H1 (cell line): ENCODE measurements around the gene FAT1. TPM values are rescaled to one million over a fixed set of nuclear protein-coding genes. Genes with fewer than 3 reads are reported as not detected.
A peak's percentile ranks its signal among the peaks of the same experiment; 100 is the strongest.

ENCODE experiments used
- CTCF ChIA-PET: fragments of 300-600 bp; sonication (Branson Sonifier 250); formaldehyde crosslinking; loops from one replicate; lab custom pipeline; 2021; ENCODE audit not compliant: partially characterized antibody; lab: Charles Lee
- POLR2A ChIA-PET: fragments of 300-600 bp; sonication (Branson Sonifier 250); formaldehyde crosslinking; loops from one replicate; lab custom pipeline; 2021; ENCODE audit warnings: inconsistent platforms; ENCODE audit not compliant: partially characterized antibody; lab: Charles Lee
- DNase-seq, 2 experiments: peaks; one replicate each; pipeline versions ENCODE4 v3.0.0 to v3.0.0-alpha.2; 2010 to 2022; ENCODE audit warnings: low spot score in 2 of 2, low read depth in 1 of 2, mixed read lengths in 1 of 2
- FAIRE-seq: peaks from 2 replicates; lab custom pipeline; 2011; peaks lifted over from hg19 to GRCh38; lab: Jason Lieb, UNC
- H2AFZ ChIP-seq: 2 replicates; pipeline ENCODE4 v1.8.1; 2012; ENCODE audit warnings: low read length, inconsistent platforms
- H2AK5ac ChIP-seq: 2 replicates; pipeline ENCODE4 v1.6.1; 2013; ENCODE audit warnings: low read depth, low read length
- H2BK120ac ChIP-seq: replicated peaks from 2 replicates; pipeline ENCODE3; 2013; ENCODE audit warnings: low read depth, low read length, inconsistent platforms
- H2BK12ac ChIP-seq: 2 replicates; pipeline ENCODE4 v1.6.1; 2013; ENCODE audit warnings: low read depth, low read length
- H2BK15ac ChIP-seq: 2 replicates; pipeline ENCODE4 v1.6.1; 2013; ENCODE audit warnings: low read length
- H2BK20ac ChIP-seq: 2 replicates; pipeline ENCODE4 v1.6.1; 2013; ENCODE audit warnings: low read length
- H2BK5ac ChIP-seq: 2 replicates; pipeline ENCODE4 v1.6.1; 2013; ENCODE audit warnings: low read depth, low read length
- H3K14ac ChIP-seq: 2 replicates; pipeline ENCODE4 v1.6.1; 2013; ENCODE audit warnings: inconsistent platforms; ENCODE audit not compliant: insufficient read length
- H3K18ac ChIP-seq: 2 replicates; pipeline ENCODE4 v1.6.1; 2013; ENCODE audit warnings: low read length; ENCODE audit errors: extremely low read depth
- H3K23ac ChIP-seq: 2 replicates; pipeline ENCODE4 v1.6.1; 2013; ENCODE audit warnings: inconsistent platforms; ENCODE audit not compliant: insufficient read length
- H3K23me2 ChIP-seq: 2 replicates; pipeline ENCODE4 v1.6.1; 2013; ENCODE audit warnings: low read depth, low read length
- H3K27ac ChIP-seq: 2 replicates; pipeline ENCODE4 v1.6.1; 2011; ENCODE audit warnings: low read depth, low read length, inconsistent platforms
- H3K27me3 ChIP-seq, 4 experiments: replicated peaks in 1 of 4; 1 replicate in 1 of 4; 2 replicates in 3 of 4; pipeline versions ENCODE4 v1.6.1 to v1.8.1; 2011 to 2013; ENCODE audit warnings: low read length in 3 of 4, mild to moderate bottlenecking in 3 of 4, inconsistent platforms in 2 of 4, mixed read lengths in 2 of 4, moderate library complexity in 1 of 4; ENCODE audit not compliant: control insufficient read depth in 3 of 4, insufficient read depth in 3 of 4; ENCODE audit errors: extremely low read depth in 1 of 4
- H3K36me3 ChIP-seq, 4 experiments: 2 replicates each; pipeline versions ENCODE4 v1.6.1 to v1.8.1; 2011 to 2013; ENCODE audit warnings: mild to moderate bottlenecking in 4 of 4, low read length in 3 of 4, moderate library complexity in 2 of 4, control low read depth in 1 of 4, inconsistent platforms in 1 of 4; ENCODE audit not compliant: insufficient read depth in 4 of 4, control insufficient read depth in 2 of 4
- H3K4ac ChIP-seq: replicated peaks from 2 replicates; pipeline ENCODE3; 2013; ENCODE audit warnings: low read length, low read depth, mixed read lengths, inconsistent platforms; ENCODE audit not compliant: insufficient read length
- H3K4me1 ChIP-seq, 4 experiments: replicated peaks in 1 of 4; 1 replicate in 1 of 4; 2 replicates in 3 of 4; pipeline versions ENCODE4 v1.6.1 to v1.8.1; 2011 to 2013; ENCODE audit warnings: low read length in 3 of 4, inconsistent platforms in 2 of 4, mixed read lengths in 1 of 4; ENCODE audit not compliant: insufficient read depth in 4 of 4, control insufficient read depth in 3 of 4
- H3K4me2 ChIP-seq, 2 experiments: 2 replicates each; pipeline versions ENCODE4 v1.6.1 to v1.8.1; 2011 to 2013; ENCODE audit warnings: low read depth in 2 of 2, low read length in 2 of 2, control low read depth in 1 of 2, inconsistent platforms in 1 of 2, mild to moderate bottlenecking in 1 of 2; ENCODE audit not compliant: insufficient read depth in 1 of 2
- H3K4me3 ChIP-seq, 4 experiments: fragments of 200-600, 300-600 bp in 1 of 4; sonication (generic), shearing (Covaris generic), sonication (Bioruptor Twin) in 1 of 4; 2 replicates each; pipeline versions ENCODE4 v1.5.1 to v1.8.1; 2011 to 2016; ENCODE audit warnings: low read length in 4 of 4, low read depth in 3 of 4, control low read depth in 2 of 4, inconsistent platforms in 2 of 4, mild to moderate bottlenecking in 2 of 4, mixed read lengths in 1 of 4, moderate library complexity in 1 of 4; ENCODE audit not compliant: insufficient read depth in 2 of 4; ENCODE audit errors: extremely low read depth in 1 of 4
- H3K56ac ChIP-seq: replicated peaks from 2 replicates; pipeline ENCODE3; 2013; ENCODE audit warnings: low read depth, mild to moderate bottlenecking, mixed read lengths, low read length, inconsistent platforms; ENCODE audit not compliant: insufficient read length
- H3K79me1 ChIP-seq: 2 replicates; pipeline ENCODE4 v1.6.1; 2013; ENCODE audit warnings: low read depth, low read length, control low read depth
- H3K79me2 ChIP-seq, 2 experiments: 2 replicates each; pipeline versions ENCODE4 v1.6.1 to v1.8.1; 2012 to 2013; ENCODE audit warnings: low read length in 2 of 2, mild to moderate bottlenecking in 2 of 2, inconsistent platforms in 1 of 2; ENCODE audit not compliant: insufficient read depth in 2 of 2, control insufficient read depth in 1 of 2
- H3K9ac ChIP-seq, 4 experiments: replicated peaks in 1 of 4; 1 replicate in 1 of 4; 2 replicates in 3 of 4; pipeline versions ENCODE4 v1.6.1 to v1.8.1; 2011 to 2013; ENCODE audit warnings: low read depth in 3 of 4, low read length in 3 of 4, control low read depth in 2 of 4, mild to moderate bottlenecking in 2 of 4, moderate library complexity in 2 of 4, inconsistent platforms in 1 of 4; ENCODE audit errors: extremely low read depth in 1 of 4
- H3K9me3 ChIP-seq, 2 experiments: 2 replicates each; pipeline versions ENCODE4 v1.6.1 to v1.8.1; 2012 to 2013; ENCODE audit warnings: mild to moderate bottlenecking in 2 of 2, moderate library complexity in 2 of 2, control low read depth in 1 of 2, inconsistent platforms in 1 of 2, low read depth in 1 of 2, low read length in 1 of 2, mixed read lengths in 1 of 2; ENCODE audit not compliant: insufficient read depth in 2 of 2
- H4K20me1 ChIP-seq, 2 experiments: replicated peaks in 1 of 2; 2 replicates each; pipeline versions ENCODE3 to v1.8.1; 2011 to 2013; ENCODE audit warnings: inconsistent platforms in 2 of 2, low read length in 2 of 2, mild to moderate bottlenecking in 1 of 2; ENCODE audit not compliant: insufficient read depth in 2 of 2, control insufficient read depth in 1 of 2
- H4K5ac ChIP-seq: 2 replicates; pipeline ENCODE4 v1.6.1; 2013; ENCODE audit warnings: low read length, low read depth, mixed read lengths, inconsistent platforms; ENCODE audit not compliant: insufficient read length
- H4K8ac ChIP-seq: 2 replicates; pipeline ENCODE4 v1.8.0; 2013; ENCODE audit warnings: mild to moderate bottlenecking, moderate library complexity, low read length, inconsistent platforms; ENCODE audit not compliant: insufficient read depth; ENCODE audit errors: extremely low read depth
- H4K91ac ChIP-seq: replicated peaks from 2 replicates; pipeline ENCODE3; 2013; ENCODE audit warnings: low read length, mixed read lengths, inconsistent platforms; ENCODE audit not compliant: insufficient read length
- BCL11A ChIP-seq, 2 experiments: IDR thresholded peaks; one replicate each; pipeline ENCODE4 v1.6.1; 2011; ENCODE audit warnings: low read depth in 2 of 2, low read length in 2 of 2, mild to moderate bottlenecking in 2 of 2
- EZH2 ChIP-seq: fragments of 200-600 bp; sonication (generic); IDR thresholded peaks from 2 replicates; pipeline ENCODE4 v1.7.1; 2012; ENCODE audit warnings: low read depth, mild to moderate bottlenecking, moderate library complexity, low read length, inconsistent platforms; ENCODE audit not compliant: severe bottlenecking
- MAFK ChIP-seq: IDR thresholded peaks from 2 replicates; pipeline ENCODE4 v1.6.1; 2012; ENCODE audit warnings: low read depth, mild to moderate bottlenecking, improper control_type of control experiment, low read length
- RAD21 ChIP-seq, 2 experiments: IDR thresholded peaks in 1 of 2; conservative IDR thresholded peaks in 1 of 2; 2 replicates each; pipeline ENCODE4 v1.6.1; 2011; ENCODE audit warnings: low read depth in 2 of 2, low read length in 2 of 2, improper control_type of control experiment in 1 of 2, inconsistent platforms in 1 of 2, mild to moderate bottlenecking in 1 of 2, moderate library complexity in 1 of 2
- RBBP5 ChIP-seq: IDR thresholded peaks from 2 replicates; pipeline ENCODE4 v1.7.1; 2012; ENCODE audit warnings: low read depth, mild to moderate bottlenecking, inconsistent platforms, low read length, moderate library complexity, borderline replicate concordance
- SP1 ChIP-seq: IDR thresholded peaks from 2 replicates; pipeline ENCODE4 v1.6.1; 2011; ENCODE audit warnings: low read depth, low read length
- SP4 ChIP-seq: IDR thresholded peaks from 2 replicates; pipeline ENCODE4 v1.6.1; 2012; ENCODE audit warnings: low read length, inconsistent platforms
- SUZ12 ChIP-seq: fragments of 200-600 bp; sonication (generic); IDR thresholded peaks from 2 replicates; pipeline ENCODE4 v1.6.1; 2012; ENCODE audit warnings: mild to moderate bottlenecking, inconsistent platforms, low read length, moderate library complexity, mixed read lengths
- TEAD4 ChIP-seq: IDR thresholded peaks from 2 replicates; pipeline ENCODE4 v1.6.1; 2012; ENCODE audit warnings: low read depth, low read length, inconsistent platforms, mixed read lengths
- WGBS, 2 experiments: shearing (Covaris generic) in 1 of 2; methylation state at CpG; one replicate each; pipeline versions ENCODE4 v1.1.6 to v1.1.7; 2013 to 2015; ENCODE audit warnings: low lambda C conversion rate in 2 of 2, mixed read lengths in 2 of 2, inconsistent platforms in 1 of 2, low coverage in 1 of 2, missing lambda C conversion rate in 1 of 2; ENCODE audit not compliant: insufficient replicate concordance in 2 of 2, insufficient coverage in 1 of 2, insufficient read length in 1 of 2; ENCODE audit errors: extremely low coverage in 1 of 2, missing lambda C conversion rate in 1 of 2; 5-methylcytosine and 5-hydroxymethylcytosine counted together
- polyA plus RNA-seq, 7 experiments: library from polyadenylated mRNA; depleted of rRNA in 3 of 7; stranded (reverse) in 5 of 7; unstranded in 2 of 7; fragments of >200 nt in 5 of 7; fragments of 200-250 nt in 2 of 7; gene quantifications; 1 replicate in 5 of 7; 2 replicates in 1 of 7; 4 replicates in 1 of 7; pipeline versions ENCODE4 v1.2.1 to v1.2.3, GENCODE V29; 2011 to 2013; ENCODE audit warnings: missing spikeins in 2 of 7, mixed read lengths in 2 of 7
- total RNA-seq: library from RNA; stranded (reverse); fragmentation: NEBNext Ultra II Directional; extraction: Animal tissue kit (Norgen Biotek cat#: 25700); gene quantifications from 2 replicates; pipeline ENCODE4 v1.2.1, GENCODE V29; 2021

The FAT1 gene
- total and polyA plus RNA-seq, 2 of the 8 experiments (the other 6 are each of a cell fraction or from before 2014, with no cell fraction given) = 94.4 to 137 TPM

GRCh38 chr4:186588503-186588902 lies 135.2 kb downstream of the FAT1 start:
- no peak overlapping the region for H2BK120ac ChIP-seq
- no peak overlapping the region for H2BK15ac ChIP-seq
- WGBS, 2 experiments = 91% methylated on average over 20 of the region's 20 CpGs; no CpG with 5 or more reads in 1 of the 2 experiments
- no peaks in the 10 kb centered on the region; a peak in 1 of 4 replicates for H3K9me3 ChIP-seq
- CTCF ChIA-PET = interaction anchor here (0.8 to 5.2 kb wide), 10 partner anchors 10 to 292 kb away, joined by 3 to 35 read pairs (median 4); no protein-coding TSS in a partner anchor
- no peak overlapping the region for H2AK5ac ChIP-seq
- peaks cover 0 to 2% of the 10 kb centered on the region in 2 experiments for H4K20me1 ChIP-seq
- peaks cover 2% of the 10 kb centered on the region; the same call in 1 of the 2 replicates for H3K23me2 ChIP-seq
- H2BK20ac ChIP-seq = no peak overlapping the region
- DNase-seq (peak in 1 of 2 experiments; percentile 41), FAIRE-seq (no peak)
- H3K27ac ChIP-seq = no peak overlapping the region
- H3K14ac ChIP-seq = no peak overlapping the region
- H4K5ac ChIP-seq = no peak overlapping the region
- no peak overlapping the region for H3K56ac ChIP-seq
- H3K18ac ChIP-seq = no peak overlapping the region
- H3K27me3 ChIP-seq = no peaks in the 10 kb centered on the region
- TF ChIP-seq RBBP5 (no peak), TEAD4 (no peak), SUZ12 (no peak), MAFK (no peak), EZH2 (no peak), SP1 (no peak), SP4 (no peak), BCL11A (IDR thresholded peaks at IDR 0.05; ENCODE audit: low read depth in 2 of 2, low read length in 2 of 2) (no peak), RAD21 (IDR thresholded peaks at IDR 0.05 in 1 of 2, conservative IDR thresholded peaks at IDR 0.05 in 1 of 2; ENCODE audit: low read depth in 2 of 2, low read length in 2 of 2) (no peak)
- H4K91ac ChIP-seq = no peak overlapping the region
- no peak overlapping the region for H2BK12ac ChIP-seq
- no peak overlapping the region for H3K4me3 ChIP-seq
- no peak overlapping the region for H3K23ac ChIP-seq
- peaks cover 7 to 65% (median 23%) of the 10 kb centered on the region in 4 experiments; a peak in 6 of 8 replicates for H3K36me3 ChIP-seq
- POLR2A ChIA-PET = no interaction called here
- H3K79me1 ChIP-seq = peaks cover 2% of the 10 kb centered on the region; the same call in 1 of the 2 replicates
- H2AFZ ChIP-seq = no peak overlapping the region
- no peaks in the 10 kb centered on the region; a peak in 1 of 7 replicates for H3K4me1 ChIP-seq
- no peak overlapping the region for H2BK5ac ChIP-seq
- H3K4me2 ChIP-seq = no peak overlapping the region
- H3K4ac ChIP-seq = no peak overlapping the region
- peak overlapping the region; percentile 15; the same call in 1 of the 2 replicates for H4K8ac ChIP-seq
- H3K79me2 ChIP-seq = 0 out of 4 replicates have a peak, but pooled peaks cover 0 to 5% of the 10 kb centered on the region in 2 experiments
- H3K9ac ChIP-seq = no peak overlapping the region
